ENCODE data around the gene IRAK2. TPM values are rescaled to one million over a fixed set of nuclear protein-coding genes. Genes with fewer than 3 reads are reported as not detected.
A peak's percentile ranks its signal among the peaks of the same experiment; 100 is the strongest.

The IRAK2 gene
- total RNA-seq, 6 donors from 2014 or later, result 3.1 to 10.2 (median 7.1) TPM

DNA sequence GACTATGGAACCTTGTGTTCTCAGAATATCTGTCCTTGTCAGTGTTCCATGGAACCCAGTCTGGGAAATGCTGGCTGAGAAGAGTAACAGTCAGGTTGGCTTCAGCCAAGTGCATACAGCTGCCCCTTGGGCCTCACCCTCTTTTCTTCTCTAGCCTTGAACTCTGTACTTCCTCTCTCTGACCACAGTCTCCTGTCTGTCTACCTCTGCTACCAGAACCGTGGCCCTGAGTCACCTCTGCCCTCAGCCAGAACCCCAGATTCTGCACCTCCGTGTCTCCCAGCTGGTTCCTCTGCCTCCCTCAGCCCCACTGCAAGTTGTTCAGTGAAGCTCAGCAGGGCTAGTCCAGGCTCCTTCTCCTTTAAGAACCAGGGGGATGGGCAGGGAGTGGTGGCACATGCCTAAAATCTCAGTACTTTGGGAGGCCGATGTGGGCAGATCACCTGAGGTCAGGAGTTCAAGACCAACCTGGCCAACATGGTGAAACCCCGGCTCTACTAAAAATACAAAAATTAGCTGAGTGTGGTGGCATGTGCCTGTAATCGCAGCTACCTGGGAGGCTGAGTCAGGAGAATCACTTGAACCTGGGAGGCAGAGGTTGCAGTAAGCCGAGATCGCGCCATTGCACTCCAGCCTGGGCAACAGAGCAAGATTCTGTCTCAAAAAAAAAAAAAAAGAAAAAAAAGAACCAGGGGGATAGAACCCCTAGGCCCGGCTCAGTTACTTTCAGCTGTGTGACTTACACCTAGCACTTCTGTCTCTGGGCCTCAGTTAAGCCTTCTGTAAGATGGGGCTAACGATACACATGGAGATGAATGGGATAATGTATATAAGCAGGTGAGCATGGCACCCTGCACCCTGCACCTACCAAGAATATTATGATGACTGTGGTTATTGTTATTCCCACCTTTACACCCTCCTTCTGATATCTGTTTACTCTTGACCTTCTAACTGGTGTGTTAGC, 59.2 kb downstream of the IRAK2 start:
- no peaks in the 10 kb centered on the region for H3K27me3 ChIP-seq
- H3K4me1 ChIP-seq, result peaks cover 24 to 38% (median 29%) of the 10 kb centered on the region in 4 donors
- H3K27ac ChIP-seq, result peak overlapping the region in 3 of 4 donors; percentile 49 to 53 (median 52)
- TF ChIP-seq POLR2A (IDR thresholded peaks at IDR 0.05) (no peak), CTCF (IDR thresholded peaks at IDR 0.05) (no peak), EP300 (IDR thresholded peaks at IDR 0.05) (no peak), POLR2AphosphoS5 (IDR thresholded peaks at IDR 0.05) (no peak)
- peak in 1 of 2 donors; percentile 33 for DNase-seq
- ATAC-seq (ENCODE audit: low FRiP score in 2 of 2), result peak in 1 of 2 donors; percentile 16
- H3K9me3 ChIP-seq, result no peaks in the 10 kb centered on the region
- no peak overlapping the region for H3K4me3 ChIP-seq
- 66 to 81% methylated on average over 10 of the region's 10 CpGs for WGBS, 2 donors
- peaks cover 0 to 31% (median 5%) of the 10 kb centered on the region in 4 donors for H3K36me3 ChIP-seq

DNA sequence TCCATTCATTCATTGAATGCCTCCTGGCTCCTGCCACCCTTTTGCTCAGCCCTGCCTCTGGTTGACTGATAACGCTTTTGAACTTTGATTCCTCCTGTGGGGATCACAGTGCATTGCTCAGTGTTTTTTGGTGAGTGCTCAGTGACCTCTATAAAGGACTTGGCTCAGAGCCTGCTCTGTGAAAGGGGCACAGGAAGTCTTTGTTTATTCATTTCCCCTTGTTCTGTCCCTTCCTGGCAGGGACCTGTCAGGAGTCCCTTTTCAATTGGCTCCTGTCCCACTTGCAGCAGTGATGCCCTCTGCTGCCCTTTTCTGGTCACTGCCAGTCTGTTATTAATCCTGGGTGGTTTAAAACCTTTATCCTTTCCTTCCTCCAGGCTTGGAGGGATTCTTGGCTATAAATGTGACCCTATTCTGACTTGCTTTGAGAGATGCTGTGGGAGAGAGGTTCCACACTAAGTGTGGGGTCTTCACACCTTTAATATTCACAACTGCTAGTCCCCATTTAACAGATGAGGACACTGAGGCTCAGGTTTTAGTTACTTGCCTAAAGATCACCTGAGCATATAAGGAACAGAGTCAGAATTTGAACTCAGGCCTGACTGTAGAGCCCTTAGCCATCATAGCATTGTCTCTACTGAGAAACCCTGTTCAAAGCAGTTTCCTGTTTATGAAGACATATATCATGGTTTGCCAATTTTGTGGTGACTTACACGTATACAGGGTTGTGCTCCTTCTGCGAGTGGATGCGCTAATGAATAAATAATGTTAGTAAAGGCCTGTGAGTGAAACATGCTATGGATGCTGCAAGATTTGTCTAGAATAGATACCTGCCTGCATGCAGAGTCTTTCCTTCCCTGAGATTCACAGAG, 60.3 kb downstream of the IRAK2 start:
- no peak overlapping the region for H3K4me3 ChIP-seq
- WGBS, 2 donors, result 31 to 45% methylated on average over 4 of the region's 4 CpGs
- H3K4me1 ChIP-seq, result peaks cover 24 to 41% (median 30%) of the 10 kb centered on the region in 4 donors
- no peaks in the 10 kb centered on the region for H3K27me3 ChIP-seq
- peak; percentile 82 to 89 for ATAC-seq (ENCODE audit: low FRiP score in 2 of 2)
- no peaks in the 10 kb centered on the region for H3K9me3 ChIP-seq
- peaks cover 0 to 31% (median 5%) of the 10 kb centered on the region in 4 donors for H3K36me3 ChIP-seq
- TF ChIP-seq POLR2A (IDR thresholded peaks at IDR 0.05) (no peak), EP300 (IDR thresholded peaks at IDR 0.05) (peak in 2 of 4 donors; percentile 74), CTCF (IDR thresholded peaks at IDR 0.05) (peak; percentile 76 to 90 (median 82)), POLR2AphosphoS5 (IDR thresholded peaks at IDR 0.05) (peak; percentile 76 to 94)
- DNase-seq, result peak in 1 of 2 donors; percentile 81
- H3K27ac ChIP-seq, result peak overlapping the region in 3 of 4 donors; percentile 5 to 38 (median 26)

GRCh38 chr3:10226293-10226692, 61.6 kb downstream of the IRAK2 start:
- ATAC-seq (ENCODE audit: low FRiP score in 2 of 2), result no peak
- H3K36me3 ChIP-seq, result peaks cover 0 to 31% (median 5%) of the 10 kb centered on the region in 4 donors
- H3K4me1 ChIP-seq, result peaks cover 24 to 32% (median 28%) of the 10 kb centered on the region in 4 donors
- no peaks in the 10 kb centered on the region for H3K27me3 ChIP-seq
- WGBS, 2 donors, result 82 to 84% methylated on average over 10 of the region's 10 CpGs
- DNase-seq, result no peak
- no peak for TF ChIP-seq CTCF (IDR thresholded peaks at IDR 0.05)
- no peak for TF ChIP-seq EP300 (IDR thresholded peaks at IDR 0.05)
- TF ChIP-seq POLR2A (IDR thresholded peaks at IDR 0.05), result no peak
- no peak for TF ChIP-seq POLR2AphosphoS5 (IDR thresholded peaks at IDR 0.05)
- H3K9me3 ChIP-seq, result no peaks in the 10 kb centered on the region
- no peak overlapping the region for H3K27ac ChIP-seq
- no peak overlapping the region for H3K4me3 ChIP-seq

DNA sequence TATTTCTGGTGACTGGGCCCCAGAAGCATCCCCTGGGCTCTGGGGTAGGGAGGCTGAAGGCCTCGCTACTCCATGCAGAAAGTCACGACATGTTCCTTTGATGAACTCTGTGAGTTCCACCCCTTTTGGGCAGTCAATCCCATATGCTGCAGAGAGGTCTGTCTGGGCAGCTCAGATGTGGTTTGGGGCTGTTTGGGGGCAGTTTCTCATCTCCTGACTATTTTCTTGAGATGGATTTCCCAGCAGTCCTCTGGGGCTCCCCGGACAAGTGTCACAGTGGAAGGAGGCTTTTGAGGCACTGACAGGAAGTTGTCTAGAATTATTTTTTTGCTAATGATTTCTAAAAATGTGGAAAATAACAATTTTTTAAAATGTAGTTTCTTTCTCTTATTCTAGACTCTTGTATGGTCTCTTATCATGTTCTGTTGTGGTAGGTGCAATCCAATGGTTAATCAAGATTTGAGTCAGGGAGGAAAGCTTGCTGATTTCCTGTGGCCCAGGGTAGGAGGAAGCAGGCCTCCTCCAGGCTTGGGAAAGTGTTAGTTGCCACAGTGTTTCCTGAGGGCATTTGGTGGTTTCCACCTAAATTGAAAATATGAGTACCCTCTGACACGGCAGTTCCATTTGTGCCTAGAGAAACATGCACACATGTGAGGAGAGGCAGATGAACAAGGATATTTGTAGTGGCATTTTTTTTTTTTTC, 63.7 kb downstream of the IRAK2 start:
- no peaks in the 10 kb centered on the region for H3K27me3 ChIP-seq
- ATAC-seq (ENCODE audit: low FRiP score in 2 of 2) (peak in 1 of 2 donors; percentile 23), DNase-seq (peak in 1 of 2 donors; percentile 37)
- peaks cover 0 to 23% (median 2%) of the 10 kb centered on the region in 4 donors for H3K36me3 ChIP-seq
- H3K9me3 ChIP-seq, result no peaks in the 10 kb centered on the region
- peak overlapping the region in 3 of 4 donors; percentile 6 to 52 (median 45) for H3K27ac ChIP-seq
- 61 to 65% methylated on average over 4 of the region's 4 CpGs for WGBS, 2 donors
- H3K4me1 ChIP-seq, result peaks cover 19 to 28% (median 25%) of the 10 kb centered on the region in 4 donors
- no peak for TF ChIP-seq CTCF (IDR thresholded peaks at IDR 0.05)
- TF ChIP-seq POLR2AphosphoS5 (IDR thresholded peaks at IDR 0.05), result no peak
- no peak for TF ChIP-seq EP300 (IDR thresholded peaks at IDR 0.05)
- no peak for TF ChIP-seq POLR2A (IDR thresholded peaks at IDR 0.05)
- H3K4me3 ChIP-seq, result no peak overlapping the region
